Stomach (tissue), 4 donors: ENCODE measurements around the gene TMEM208.

Source experiments
- EP300 ChIP-seq: sonication (generic); formaldehyde crosslinking; IDR thresholded peaks from one replicate; pipeline ENCODE4 v1.6.1; 2017; ENCODE audit warnings: antibody characterized with exemption
- POLR2AphosphoS5 ChIP-seq, 3 donors: sonication (generic); formaldehyde crosslinking; IDR thresholded peaks; one replicate each; pipeline ENCODE4 v1.6.1; 2016; ENCODE audit warnings: antibody characterized with exemption in 3 of 3

GRCh38 chr16:67182288-67182687, 44.6 kb upstream of the TMEM208 start:
- TF ChIP-seq POLR2AphosphoS5 (IDR thresholded peaks at IDR 0.05) (no peak), EP300 (no peak)
